Thoracic aorta (tissue), 2 donors: ENCODE data around the gene POLR3A. TPM values are rescaled to one million over a fixed set of nuclear protein-coding genes. Genes with fewer than 3 reads are reported as not detected.

Experiments
- ATAC-seq: fragments of 150-250 bp; one replicate; pipeline ENCODE4 v1.8.0; 2017; ENCODE audit warnings: low read depth; ENCODE audit not compliant: insufficient number of reproducible peaks, low FRiP score
- DNase-seq: peaks from one replicate; pipeline ENCODE4 v3.0.0-alpha.2; 2020; ENCODE audit warnings: low spot score
- H3K27ac ChIP-seq, 2 donors: fragments of 200-600 bp; sonication (generic); 1 replicate in 1 of 2; 2 replicates in 1 of 2; pipeline ENCODE4 v1.5.1; 2016; ENCODE audit warnings: mild to moderate bottlenecking in 2 of 2, moderate library complexity in 2 of 2
- H3K27me3 ChIP-seq: fragments of 200-600 bp; sonication (generic); replicated peaks from 2 replicates; pipeline ENCODE4 v1.6.0; 2016; ENCODE audit warnings: mild to moderate bottlenecking; ENCODE audit not compliant: insufficient read depth
- H3K36me3 ChIP-seq: fragments of 200-600 bp; sonication (generic); one replicate; pipeline ENCODE4 v1.5.1; 2016
- H3K4me1 ChIP-seq, 2 donors: fragments of 200-600 bp; sonication (generic); 1 replicate in 1 of 2; 2 replicates in 1 of 2; pipeline versions ENCODE4 v1.5.1 to v1.6.0; 2016; ENCODE audit warnings: low read depth in 2 of 2, mild to moderate bottlenecking in 1 of 2; ENCODE audit not compliant: control insufficient read depth in 1 of 2
- H3K4me3 ChIP-seq: fragments of 200-600 bp; sonication (generic); 2 replicates; pipeline ENCODE4 v1.5.1; 2016; ENCODE audit warnings: mild to moderate bottlenecking
- H3K9me3 ChIP-seq: fragments of 200-600 bp; sonication (generic); 2 replicates; pipeline ENCODE4 v1.5.1; 2016
- CTCF ChIP-seq: fragments of 200-600 bp; sonication (generic); IDR thresholded peaks from one replicate; pipeline ENCODE4 v1.5.1; 2019; ENCODE audit warnings: antibody characterized with exemption
- total RNA-seq, 2 donors: library from RNA; depleted of rRNA; stranded (reverse); fragments of >200 nt; gene quantifications; one replicate each; pipeline versions ENCODE4 v1.1.0 to v1.2.3, GENCODE V29; 2016

The POLR3A gene
- total RNA-seq, 2 donors from 2014 or later: 12.3 to 19.3 TPM

DNA sequence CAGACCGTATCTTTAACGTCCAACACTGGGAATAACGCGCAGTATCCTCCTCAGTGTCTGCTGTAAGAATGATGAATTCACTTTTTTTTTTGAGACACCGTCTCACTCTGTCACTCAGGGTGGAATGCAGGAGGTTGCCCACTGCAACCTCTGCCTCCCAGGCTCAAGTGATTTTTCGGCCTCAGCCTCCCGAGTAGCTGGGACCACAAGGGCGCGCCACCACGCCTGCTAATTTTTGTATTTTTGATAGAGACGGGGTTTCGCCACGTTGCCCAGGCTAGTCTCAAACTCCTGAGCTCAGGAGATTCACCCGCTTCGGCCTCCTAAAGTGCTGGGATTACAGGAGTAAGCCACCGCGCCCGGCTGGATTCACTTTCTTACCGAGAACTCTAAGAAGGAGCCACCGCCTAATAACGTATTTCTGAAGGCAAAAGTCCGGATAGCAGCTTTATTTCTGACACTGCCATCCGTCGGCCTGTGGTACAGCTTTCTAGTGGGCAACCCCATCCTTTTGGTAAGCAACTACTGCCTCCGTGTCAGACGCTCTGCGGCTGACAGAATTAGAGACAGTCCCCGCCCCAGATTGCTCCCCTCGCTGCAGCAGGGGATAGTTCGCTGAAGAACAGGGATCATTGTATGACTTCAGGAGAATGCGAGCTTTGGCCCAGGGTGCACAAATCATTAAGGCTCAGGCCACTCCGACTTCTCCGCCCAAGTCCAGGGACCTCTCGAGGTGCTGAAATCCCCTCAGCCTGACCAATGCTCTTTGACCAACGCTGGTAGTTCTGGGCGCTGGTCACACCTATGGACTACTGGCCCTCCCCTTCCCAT lies 662 bp downstream of the POLR3A start:
- DNase-seq: no peak

GRCh38 chr10:78025685-78026364 lies 3.5 kb downstream of the POLR3A start:
- peaks cover 47% of the 10 kb centered on the region for H3K36me3 ChIP-seq
- H3K27ac ChIP-seq: no peak overlapping the region
- TF ChIP-seq CTCF: no peak
- H3K4me3 ChIP-seq: no peak overlapping the region
- DNase-seq (no peak), ATAC-seq (no peak)
- no peaks in the 10 kb centered on the region for H3K27me3 ChIP-seq
- H3K4me1 ChIP-seq: peaks cover 11 to 21% of the 10 kb centered on the region in 2 donors
- H3K9me3 ChIP-seq: no peaks in the 10 kb centered on the region

More for the DNA sequence above, 662 bp downstream of the POLR3A start:
- Histone ChIP-seq H3K36me3 (peaks cover 21% of the 10 kb centered on the region), H3K27me3 (no peaks in the 10 kb centered on the region), H3K9me3 (no peaks in the 10 kb centered on the region), H3K4me1 (peaks cover 11 to 25% of the 10 kb centered on the region in 2 donors), H3K27ac (peak overlapping the region; percentile 67 to 76), H3K4me3 (peak overlapping the region; percentile 87)
- ATAC-seq: peak; percentile 11
- no peak for TF ChIP-seq CTCF

GRCh38 chr10:78023741-78024140 lies 5.6 kb downstream of the POLR3A start:
- peaks cover 66% of the 10 kb centered on the region for H3K36me3 ChIP-seq

GRCh38 chr10:78021201-78021600 lies 8.1 kb downstream of the POLR3A start:
- no peaks in the 10 kb centered on the region for H3K9me3 ChIP-seq
- H3K27ac ChIP-seq: no peak overlapping the region
- no peaks in the 10 kb centered on the region for H3K27me3 ChIP-seq
- TF ChIP-seq CTCF: no peak
- DNase-seq: no peak
- no peak overlapping the region for H3K4me3 ChIP-seq
- H3K4me1 ChIP-seq: no peaks in the 10 kb centered on the region
- ATAC-seq: no peak
- peaks cover 80% of the 10 kb centered on the region for H3K36me3 ChIP-seq

More at GRCh38 chr10:78023741-78024140, 5.6 kb downstream of the POLR3A start:
- Histone ChIP-seq H3K27me3 (no peaks in the 10 kb centered on the region), H3K4me1 (peaks cover 9 to 17% of the 10 kb centered on the region in 2 donors), H3K27ac (no peak overlapping the region), H3K4me3 (no peak overlapping the region), H3K9me3 (no peaks in the 10 kb centered on the region)
- TF ChIP-seq CTCF: no peak
- ATAC-seq (no peak), DNase-seq (no peak)

DNA sequence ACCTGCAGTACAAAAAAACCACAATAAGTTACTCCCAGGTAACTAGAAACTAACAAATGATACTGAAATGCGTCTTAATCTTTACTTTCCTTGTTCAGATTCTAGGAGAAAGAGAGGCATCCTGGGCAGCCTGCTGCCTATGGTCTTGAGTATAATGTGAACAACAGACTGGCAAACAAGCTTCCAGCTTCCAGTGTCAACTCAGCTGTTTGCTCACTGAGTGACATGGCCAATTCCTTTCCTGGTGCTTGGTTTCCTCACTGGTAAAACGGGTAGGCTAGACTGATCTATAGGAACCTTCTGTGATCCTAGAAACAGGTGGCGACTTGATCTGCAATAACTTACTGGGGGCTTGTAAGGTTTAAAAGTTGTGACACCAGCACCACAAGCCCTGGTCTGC lies 10.1 kb downstream of the POLR3A start:
- H3K36me3 ChIP-seq: peaks cover 68% of the 10 kb centered on the region
- ATAC-seq: no peak
- TF ChIP-seq CTCF: no peak
- no peaks in the 10 kb centered on the region for H3K9me3 ChIP-seq
- no peak overlapping the region for H3K4me3 ChIP-seq
- no peak overlapping the region for H3K27ac ChIP-seq
- H3K27me3 ChIP-seq: no peaks in the 10 kb centered on the region
- DNase-seq: no peak
- no peaks in the 10 kb centered on the region for H3K4me1 ChIP-seq
